Central memory CD4-positive, alpha-beta T cell (primary cell): Measurements from ENCODE around the gene CDK15.

Experiments
- DNase-seq: peaks from one replicate; pipeline ENCODE4 v3.0.0; 2022

CDK15 gene

DNA sequence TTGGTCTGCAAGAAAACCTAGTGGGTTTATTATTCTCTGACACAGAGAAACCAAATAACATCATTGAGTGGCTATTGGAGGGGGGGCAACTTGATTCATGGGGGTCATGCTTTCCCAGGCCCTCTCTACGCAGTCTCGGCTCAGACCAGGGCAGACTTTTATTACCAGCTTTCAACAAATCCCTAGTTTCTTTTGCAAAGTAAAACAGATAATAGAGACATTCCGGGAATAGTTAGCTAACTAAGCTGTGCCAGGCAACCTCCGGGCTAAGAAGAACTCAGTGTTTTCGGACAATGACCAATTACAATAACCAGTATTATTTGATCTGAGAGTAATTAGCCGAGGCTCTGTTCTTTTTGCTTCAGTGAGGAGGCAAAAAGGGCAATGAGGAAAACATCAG lies 66.3 kb downstream of the CDK15 start:
- DNase-seq, result no peak

DNA sequence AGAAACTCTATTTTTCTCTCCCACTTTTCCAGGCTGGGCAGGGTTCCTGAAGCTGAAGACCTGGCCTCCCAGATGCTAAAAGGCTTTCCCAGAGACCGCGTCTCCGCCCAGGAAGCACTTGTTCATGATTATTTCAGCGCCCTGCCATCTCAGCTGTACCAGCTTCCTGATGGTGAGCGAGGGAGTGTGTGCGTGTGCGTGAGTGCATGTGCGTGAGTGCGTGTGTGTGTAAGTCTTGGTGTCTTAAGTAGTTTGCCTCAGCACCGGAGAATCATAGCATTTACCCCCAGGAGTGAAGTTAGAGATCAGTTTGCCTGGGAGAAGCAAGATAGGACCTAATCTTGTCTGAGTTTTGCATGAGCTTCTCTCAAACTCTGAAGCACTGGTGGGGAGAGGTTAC lies 73.7 kb downstream of the CDK15 start:
- no peak for DNase-seq

DNA sequence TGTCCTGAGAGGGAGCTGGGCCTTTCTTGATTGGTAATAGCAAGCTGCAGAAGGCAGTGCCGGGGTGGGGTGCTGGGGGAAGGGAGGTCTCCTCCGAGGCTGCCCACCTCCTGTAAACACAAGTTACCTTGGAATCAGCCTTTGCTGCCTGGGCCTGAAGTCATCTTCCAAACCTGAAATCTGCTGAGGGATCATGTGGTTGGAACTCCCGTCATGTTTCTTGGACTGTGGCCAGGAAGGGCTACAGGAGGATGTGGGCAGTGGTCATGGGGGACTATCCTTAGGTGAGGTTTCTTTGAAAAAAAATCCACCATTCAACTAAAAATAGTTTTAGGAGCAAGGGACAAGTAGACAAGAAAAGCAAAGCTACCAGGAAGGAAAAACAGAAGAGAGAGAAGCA lies 74.2 kb downstream of the CDK15 start:
- DNase-seq, result no peak

DNA sequence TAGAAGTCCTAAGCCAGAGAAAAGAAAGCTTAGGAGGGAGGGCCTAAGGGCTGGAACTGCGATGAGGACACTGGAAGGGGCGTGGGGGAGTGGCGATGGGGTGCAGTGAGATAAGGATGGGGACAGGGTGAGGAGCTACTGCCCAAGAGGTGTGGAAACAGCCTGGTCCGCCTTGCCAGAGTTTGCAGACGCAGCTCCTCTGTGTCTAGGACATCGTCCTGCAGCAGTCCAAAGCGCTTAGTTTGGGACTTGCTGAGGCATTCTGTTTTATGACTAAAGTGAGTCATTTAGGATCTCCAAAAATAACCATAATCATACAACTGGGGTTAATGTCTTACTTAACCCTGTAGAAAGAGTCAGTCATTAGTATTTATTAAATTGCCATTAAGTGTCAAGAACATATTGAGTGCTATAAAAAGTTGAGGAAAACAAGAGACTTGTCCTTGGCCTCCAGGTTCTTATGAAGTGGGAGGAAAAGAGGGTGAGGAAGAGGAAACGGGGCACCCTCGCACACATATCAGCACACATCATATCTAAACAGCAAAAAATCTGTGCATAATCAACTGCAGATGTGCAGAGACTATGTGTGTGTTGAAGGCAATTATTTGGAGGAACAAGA lies 74.8 kb downstream of the CDK15 start:
- DNase-seq, result no peak

DNA sequence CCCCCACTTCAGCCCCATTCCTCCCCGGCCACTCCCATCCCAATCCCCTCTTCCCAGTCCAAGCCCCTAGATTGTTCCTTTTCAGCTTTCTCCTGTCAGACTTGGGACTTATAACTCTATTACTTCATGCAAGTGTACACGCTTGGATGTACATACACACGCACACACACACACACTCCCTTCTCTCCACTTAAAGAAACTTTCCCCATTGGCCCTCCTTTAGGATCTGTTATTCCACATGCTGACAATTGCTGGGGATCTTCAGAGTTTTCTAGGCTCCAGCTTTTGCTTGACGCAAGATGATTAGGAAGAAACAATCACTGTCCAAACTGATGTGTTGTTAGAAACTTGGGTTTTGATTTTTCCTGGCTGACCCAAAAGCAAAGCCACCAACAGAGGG lies 75.4 kb downstream of the CDK15 start:
- no peak for DNase-seq

DNA sequence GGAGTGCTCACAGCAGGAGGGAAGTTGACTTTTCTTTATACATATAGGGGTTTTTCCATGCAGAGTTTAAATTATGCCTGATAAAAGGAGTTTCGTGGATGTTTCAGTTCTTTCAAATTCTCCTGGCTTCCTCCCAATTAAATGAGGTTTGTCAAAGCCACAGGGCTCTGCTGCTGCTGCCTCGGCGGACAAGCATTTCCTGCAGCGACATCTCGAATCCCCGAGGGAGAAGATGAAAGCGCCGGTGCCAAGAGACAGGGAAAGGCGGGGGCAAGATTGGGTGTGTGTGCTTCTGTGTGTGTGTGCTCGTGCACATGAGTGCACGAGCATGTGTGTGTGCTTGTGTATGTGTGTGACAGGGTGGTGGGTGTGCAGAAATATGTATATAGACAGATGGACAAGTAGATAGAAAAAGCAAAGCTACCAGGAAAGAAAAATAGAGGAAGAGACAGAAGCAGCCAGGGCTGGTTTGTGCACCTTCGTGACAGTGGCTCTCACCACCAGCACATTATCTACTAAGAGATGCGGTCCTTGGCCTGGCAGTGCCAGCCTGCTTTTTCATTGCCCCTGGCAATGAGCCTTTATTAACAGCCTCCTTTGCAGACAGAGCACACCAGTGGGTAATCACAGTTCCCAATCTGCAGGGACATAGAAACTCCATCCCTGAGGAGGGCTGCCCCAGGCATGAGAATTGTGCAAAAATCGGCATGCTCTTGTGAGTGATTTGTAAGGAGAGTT lies 76.2 kb downstream of the CDK15 start:
- no peak for DNase-seq

DNA sequence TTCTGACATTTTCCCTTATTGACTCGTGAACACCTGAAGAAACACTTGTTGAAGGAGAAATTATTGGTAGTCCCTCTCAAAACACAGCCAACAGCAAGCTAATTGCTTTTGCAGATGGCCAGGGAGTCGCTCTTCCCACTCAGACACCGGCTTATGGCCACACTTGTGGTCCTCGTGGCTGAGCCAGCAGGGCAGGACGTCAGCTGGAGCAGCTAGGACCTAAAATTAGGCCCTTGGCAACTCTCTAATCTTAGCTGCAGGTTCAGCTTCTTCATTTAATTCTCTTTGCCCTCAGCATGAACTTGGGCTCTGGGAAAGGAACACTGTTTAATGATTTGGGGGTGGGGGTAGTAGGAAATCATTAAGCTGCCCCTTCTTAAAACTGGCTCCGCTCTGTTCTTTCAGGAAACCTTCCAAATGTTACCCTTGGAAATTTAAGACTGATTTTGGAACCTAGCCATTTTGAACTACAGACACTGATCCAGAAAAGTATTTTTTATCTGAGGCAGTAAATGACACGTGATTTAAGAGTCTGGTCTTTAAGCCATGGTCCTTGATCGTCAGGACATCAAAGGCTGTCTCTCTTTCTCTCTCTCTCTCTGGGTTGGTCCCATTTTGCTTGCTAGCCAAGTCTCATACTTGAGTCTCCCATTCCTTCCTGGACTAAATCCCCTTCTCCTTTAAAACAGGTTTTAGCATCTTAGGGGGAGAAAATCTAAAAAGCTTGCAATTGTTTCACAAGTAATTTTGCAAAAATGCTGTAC lies 77.5 kb downstream of the CDK15 start:
- DNase-seq, result no peak

DNA sequence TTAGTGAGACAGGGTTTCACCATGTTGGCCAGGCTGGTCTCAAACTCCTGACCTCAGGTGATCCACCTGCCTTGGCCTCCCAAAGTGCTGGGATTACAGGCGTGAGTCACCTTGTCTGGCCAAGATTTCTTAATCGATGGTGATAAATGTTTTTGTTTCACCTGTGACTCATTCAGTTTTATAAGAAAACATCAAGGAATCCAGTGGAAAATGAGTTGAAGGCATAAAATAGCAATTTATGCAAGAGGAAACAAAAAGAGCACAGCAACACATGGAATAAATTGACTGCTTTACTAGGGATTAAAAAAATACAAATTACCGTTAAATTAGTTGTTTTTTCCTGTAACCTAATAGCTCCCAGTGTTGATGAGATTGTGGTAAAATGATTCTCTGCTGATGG lies 80.2 kb downstream of the CDK15 start:
- DNase-seq, result no peak

DNA sequence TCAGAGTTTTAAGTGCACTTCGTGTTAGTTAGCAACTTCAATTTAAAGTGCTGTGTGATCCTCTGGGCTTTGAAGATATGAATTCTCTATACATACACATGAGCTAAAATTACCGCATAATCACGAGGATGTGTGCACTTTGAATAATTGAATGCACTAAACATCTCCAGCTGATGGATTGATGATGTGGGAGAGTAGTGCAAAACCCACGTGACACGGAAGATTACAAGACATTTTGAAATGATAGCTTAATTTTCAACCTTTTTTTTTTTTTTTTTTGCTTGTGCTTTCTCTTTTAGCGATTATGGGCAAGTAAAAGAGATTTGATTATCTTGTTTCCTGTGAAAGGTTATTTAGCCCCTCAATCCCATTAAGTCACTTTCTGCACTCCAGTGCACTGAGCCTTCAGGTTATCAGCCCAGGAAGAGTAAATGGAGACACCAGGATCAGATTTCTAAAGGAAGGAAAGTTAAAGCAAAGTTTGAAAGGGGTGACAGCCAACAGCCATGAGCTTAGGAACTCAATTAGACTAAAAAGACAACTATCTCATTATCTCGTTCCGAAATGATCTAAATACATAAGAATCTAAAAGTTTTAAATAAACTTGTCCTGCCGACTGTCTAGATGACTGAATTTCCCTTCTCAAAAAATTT lies 81.6 kb downstream of the CDK15 start:
- DNase-seq, result no peak

DNA sequence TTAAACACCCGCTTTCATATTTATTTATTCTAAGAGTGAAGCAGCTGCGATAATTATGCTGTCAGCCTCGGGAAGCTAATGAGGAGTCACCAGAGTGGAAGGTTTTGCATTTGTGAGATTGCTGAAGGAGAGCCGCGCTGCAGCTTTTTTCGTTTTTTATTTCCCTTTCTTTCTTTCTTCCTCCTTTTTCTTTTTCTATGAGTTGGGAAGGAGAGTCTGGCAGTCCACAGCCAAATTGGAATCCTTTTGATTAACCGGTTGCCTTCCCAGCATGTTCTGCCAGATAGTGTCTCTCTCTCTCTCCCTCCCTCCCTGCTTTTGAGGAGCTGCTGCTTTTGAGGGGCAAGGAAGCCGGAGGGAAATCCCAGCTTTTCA lies 82.1 kb downstream of the CDK15 start:
- DNase-seq, result no peak

DNA sequence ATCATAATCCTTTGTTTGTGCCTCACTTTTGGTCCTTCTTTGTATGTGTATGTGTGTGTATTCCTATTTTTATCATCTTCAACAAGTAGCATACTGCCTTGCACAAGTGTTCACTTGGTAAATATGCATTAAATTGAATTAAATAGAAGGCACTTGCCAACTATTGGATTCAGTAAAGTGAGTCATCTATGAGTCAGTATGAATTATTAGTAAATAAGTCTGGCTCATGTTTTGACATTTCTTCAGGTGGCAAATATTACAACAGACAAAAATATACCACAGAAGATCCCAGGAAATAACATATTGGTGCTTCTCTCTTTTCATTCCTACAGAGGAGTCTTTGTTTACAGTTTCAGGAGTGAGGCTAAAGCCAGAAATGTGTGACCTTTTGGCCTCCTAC lies 84.1 kb downstream of the CDK15 start:
- DNase-seq, result no peak

DNA sequence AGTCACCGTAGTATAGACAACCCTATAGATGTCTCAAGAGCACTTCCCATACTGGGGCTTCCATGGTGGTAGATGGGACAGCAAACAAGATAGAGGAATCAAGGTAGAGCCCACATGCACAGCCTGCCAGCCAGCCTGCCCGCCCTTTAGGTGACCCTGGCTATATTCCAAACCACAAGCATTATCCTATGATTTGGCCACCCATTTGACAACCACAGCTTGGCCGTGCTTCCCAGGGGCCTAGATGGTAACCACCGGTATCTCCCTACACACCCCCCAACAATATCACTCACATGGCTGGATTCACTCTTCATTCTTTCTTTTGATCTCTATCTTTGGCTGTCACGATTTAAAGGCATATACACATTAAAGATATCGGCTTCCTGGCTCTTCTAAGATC lies 85.3 kb downstream of the CDK15 start:
- DNase-seq, result no peak

DNA sequence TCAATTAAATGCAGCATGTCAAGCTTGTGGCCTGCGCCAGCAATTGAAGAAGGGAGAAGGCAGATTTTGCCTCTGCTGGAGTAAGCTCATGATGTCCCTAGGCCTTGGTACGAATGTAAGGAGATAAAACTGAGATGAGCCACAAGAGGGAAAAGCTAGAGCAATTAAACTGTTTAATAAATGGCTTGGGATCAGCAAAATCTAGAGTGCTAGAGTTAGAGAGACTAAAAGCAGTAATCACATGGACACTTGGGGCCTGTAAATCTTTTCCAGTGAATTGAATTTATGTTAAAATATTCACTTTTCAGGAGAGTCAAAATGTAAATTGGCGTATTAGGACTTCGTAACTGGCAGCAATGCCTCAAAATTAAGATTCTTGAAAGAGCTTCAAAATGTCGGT lies 86.2 kb downstream of the CDK15 start:
- DNase-seq, result no peak

DNA sequence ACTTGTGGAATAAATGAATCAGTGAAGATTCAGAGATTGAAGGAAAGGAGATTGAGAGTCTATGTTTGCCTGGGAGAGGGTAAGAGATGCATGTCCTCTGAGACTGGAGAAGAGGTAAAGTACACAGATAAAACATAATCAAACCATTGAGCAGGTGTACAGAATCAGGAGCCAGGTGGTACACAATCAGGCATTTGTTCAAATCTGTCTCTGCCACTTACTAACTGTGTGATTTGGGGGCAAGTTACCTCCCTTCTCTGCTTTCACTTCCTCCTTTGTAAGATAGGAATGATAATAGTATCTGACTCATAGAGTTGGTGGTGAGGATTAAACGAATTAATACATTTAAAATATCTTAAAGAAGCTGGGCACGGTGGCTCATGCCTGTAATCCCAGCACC lies 94.0 kb downstream of the CDK15 start:
- no peak for DNase-seq

DNA sequence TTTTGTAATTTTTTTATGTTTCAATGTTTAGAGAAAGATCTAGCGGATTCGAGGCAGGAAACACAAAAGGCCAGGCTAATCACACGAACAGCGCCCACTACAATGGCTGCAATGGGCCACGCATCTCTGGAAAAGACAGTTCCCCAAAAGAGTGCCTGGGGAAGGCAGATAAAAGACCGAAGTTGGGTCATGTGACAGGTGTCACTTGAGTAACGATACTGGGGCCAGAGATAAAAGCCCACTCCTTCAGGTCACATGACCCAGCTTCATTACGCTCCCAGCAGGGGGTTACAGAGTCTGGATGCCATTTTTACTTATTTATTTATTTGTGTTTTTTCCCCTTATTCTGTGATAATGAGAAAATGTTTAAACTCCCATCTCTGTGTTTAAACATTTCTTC lies 95.4 kb downstream of the CDK15 start:
- no peak for DNase-seq

DNA sequence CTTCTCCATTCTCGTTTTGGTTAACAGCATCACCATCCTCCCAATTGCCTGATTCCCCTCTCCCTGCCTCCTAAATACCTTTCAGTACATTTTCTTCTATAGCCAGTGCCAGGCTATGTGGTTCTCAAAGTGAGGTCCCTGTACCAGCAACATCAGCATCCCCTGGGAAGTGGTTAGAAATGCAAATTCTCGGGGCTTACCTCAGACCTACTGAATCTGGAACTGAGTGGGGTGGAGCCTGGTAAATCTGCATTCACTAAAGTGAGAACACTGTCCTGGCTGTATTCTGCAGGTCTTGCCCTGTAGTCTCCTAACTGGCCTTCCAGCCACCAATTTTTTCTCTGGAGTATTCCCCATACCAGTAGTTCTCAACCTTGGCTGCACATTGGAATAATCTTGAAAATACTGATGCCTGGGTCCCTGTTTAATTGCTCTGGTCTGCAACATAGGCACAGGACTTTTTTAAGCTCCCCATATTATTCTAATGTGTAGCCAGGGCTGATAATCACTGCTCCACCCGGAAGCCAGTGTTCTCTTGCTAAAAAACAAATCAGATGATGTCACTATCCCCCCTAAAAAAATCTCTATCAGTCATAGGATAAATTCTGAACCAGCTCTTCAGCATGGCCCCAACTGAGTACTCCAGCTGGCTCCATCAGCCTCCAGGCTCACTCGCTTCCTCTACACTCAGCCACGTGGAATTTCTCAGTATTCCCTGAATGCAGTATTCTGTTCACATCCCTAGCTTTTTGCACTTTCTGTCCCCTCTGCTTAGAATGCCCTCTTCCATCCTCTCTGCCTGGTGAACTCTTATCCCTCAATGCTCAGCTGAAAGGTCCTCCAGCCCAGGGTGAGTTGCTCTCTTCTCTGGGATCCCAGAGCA lies 98.4 kb downstream of the CDK15 start:
- no peak for DNase-seq

DNA sequence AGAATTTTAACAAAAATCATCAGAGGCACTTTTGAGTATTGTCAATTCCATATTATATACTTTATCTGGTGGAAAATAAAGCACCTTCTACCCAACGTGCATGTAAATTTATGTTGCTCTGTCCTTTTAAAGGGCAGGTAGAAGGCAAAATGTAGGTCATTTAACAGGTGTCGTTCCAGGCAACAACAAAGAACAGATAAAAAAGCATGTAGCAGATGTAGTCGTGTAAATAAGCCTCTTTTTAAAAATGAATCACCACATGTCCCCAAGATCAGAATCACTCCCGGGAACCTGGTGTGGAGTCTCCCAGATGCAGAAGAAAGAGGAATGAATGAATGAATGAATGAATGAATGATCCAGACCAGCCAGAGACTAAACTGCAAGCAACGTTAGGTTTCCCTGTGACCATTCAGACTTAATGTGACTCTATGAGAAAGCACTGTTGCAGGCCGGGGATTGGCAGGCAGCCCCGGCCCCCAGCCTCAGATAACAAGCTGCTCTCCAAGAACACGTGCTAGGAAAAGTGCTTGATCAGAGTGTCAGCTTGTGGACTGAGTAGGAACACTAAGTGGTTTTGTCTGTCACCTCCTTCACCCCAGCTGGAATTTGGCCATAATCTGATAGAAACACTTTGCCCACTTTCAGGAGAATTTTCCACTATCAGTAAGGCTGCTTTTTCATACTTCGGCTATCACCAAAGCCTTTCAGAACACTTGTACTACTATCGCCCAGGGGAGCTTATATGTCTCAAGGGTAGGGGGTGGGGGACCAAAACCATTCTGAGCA lies 100.6 kb downstream of the CDK15 start:
- no peak for DNase-seq

DNA sequence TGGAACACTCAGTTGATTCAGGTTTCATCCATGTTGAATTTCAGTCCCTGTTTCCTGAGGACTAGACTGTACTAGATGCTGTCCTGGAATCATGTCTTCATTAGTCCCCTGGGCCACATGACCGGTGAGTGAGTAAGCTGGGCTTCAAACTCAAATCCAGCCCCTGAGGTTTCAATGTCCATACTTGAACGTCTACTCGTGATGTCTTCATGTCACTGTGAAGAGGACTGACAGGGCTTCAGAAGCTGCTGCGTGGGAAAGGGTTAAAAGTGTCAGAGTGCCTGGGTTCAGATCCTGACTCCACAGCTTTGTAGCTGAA lies 101.2 kb downstream of the CDK15 start:
- no peak for DNase-seq

DNA sequence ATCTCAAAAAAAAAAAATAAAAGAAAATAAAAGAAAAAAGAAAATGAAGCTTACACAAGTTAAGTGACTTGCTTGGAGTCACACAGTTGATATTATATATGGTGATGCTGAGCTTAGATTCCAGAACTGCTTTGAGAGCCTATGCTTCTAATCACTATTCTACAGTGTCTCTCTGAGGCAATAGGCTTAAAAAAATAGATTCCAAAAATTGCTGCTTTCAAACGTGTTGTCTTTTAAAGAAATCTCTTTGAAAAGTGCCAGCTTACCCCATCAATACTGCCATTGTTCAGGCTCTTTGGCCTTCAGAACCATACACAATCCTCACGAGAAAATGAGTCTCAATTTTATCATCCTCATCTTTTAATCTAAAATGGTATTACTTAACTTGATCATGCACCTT lies 102.6 kb downstream of the CDK15 start:
- DNase-seq, result no peak

DNA sequence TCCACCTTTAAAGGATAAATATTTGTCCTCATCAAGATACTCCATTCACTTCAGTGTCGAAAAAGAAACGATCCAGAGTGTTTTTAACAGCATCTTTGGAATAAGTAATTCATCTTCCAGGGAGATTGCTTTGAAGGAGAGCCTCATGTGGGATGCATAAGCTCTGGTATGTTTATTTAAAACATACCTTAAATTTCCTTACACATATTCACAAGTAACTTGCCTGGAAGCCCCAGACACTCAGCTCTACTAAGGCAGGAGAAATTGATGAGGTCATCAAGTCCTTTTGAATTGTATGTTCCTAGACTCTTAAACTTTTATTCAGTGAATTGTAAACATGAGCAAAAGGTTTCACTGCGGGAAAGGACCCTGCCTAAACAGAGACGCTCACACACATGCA lies 103.0 kb downstream of the CDK15 start:
- no peak for DNase-seq

DNA sequence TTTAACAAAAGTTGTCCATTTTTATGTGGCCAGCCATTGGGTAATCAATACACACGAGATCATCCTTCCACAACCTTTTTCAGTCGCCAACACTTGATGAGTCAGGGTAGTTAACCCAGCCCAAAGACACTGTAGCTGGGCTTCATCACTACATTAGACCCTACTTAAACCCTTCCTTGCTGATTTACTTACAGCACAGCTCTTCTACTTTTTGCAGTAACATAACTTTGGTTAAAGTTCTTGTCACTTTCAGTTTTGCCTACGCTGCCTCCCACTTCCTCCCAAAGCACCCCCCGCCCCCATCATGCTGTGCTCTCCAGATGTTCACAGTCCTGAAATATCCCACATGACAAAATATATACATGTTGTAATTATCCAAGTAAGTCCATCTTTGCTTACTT lies 103.6 kb downstream of the CDK15 start:
- DNase-seq, result no peak

DNA sequence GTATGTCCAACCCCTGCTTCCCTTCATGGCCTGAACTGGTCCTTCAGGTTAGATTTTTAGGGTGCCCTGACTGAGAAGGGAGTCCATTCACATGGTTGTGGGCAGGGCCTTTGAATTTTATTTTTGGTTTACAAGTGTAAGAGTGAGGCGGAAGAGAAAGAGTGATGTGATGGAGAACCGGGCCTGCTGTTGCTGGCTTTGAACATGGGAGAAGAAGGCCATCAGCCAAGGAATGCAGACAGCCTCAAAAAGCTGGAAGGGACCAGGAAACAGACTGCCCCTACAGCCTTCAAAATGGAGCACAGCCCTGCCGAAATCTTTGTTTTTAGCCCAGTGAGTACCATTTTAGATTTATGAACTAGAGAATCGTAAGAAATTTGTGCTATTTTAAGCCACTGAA lies 105.0 kb downstream of the CDK15 start:
- no peak for DNase-seq
